SU-DHL-6 (cell line): ENCODE data around the gene ACTN4.

ENCODE experiments used
- H2AFZ ChIP-seq: fragments of 200-600 bp; sonication (generic); 2 replicates; pipeline ENCODE4 v1.6.1; 2014; ENCODE audit warnings: low read depth, mild to moderate bottlenecking, moderate library complexity, mixed read lengths, antibody characterized with exemption, low read length; ENCODE audit not compliant: severe bottlenecking
- H3F3A ChIP-seq: fragments of 200-600 bp; shearing (Covaris generic); 2 replicates; pipeline ENCODE4 v1.6.0; 2016; ENCODE audit warnings: antibody characterized with exemption, mild to moderate bottlenecking; ENCODE audit not compliant: insufficient read depth
- H3K27ac ChIP-seq: fragments of 200-600 bp; sonication (generic); 2 replicates; pipeline ENCODE4 v1.5.1; 2016; ENCODE audit warnings: low read depth, mild to moderate bottlenecking, low read length, moderate library complexity, mixed read lengths
- H3K27me3 ChIP-seq: fragments of 200-600 bp; sonication (generic), shearing (Covaris generic); 2 replicates; pipeline ENCODE4 v1.6.0; 2014; ENCODE audit warnings: mild to moderate bottlenecking, low read length
- H3K36me3 ChIP-seq: fragments of 200-600 bp; sonication (generic); 2 replicates; pipeline ENCODE4 v1.6.1; 2014; ENCODE audit warnings: mild to moderate bottlenecking, low read length, mixed read lengths
- H3K4me2 ChIP-seq: fragments of 300-600, 200-600 bp; shearing (Covaris generic), sonication (generic); 2 replicates; pipeline ENCODE4 v1.6.0; 2014; ENCODE audit warnings: low read length, low read depth, mild to moderate bottlenecking; ENCODE audit not compliant: poor library complexity, severe bottlenecking
- H3K4me3 ChIP-seq: fragments of 200-600 bp; sonication (generic); 2 replicates; pipeline ENCODE4 v1.5.1; 2014; ENCODE audit warnings: antibody characterized with exemption, low read length, mild to moderate bottlenecking, mixed read lengths; ENCODE audit not compliant: insufficient read depth, poor library complexity, severe bottlenecking
- H3K79me2 ChIP-seq: fragments of 200-600 bp; sonication (generic); 2 replicates; pipeline ENCODE4 v1.6.1; 2014; ENCODE audit warnings: mild to moderate bottlenecking, low read length, moderate library complexity; ENCODE audit not compliant: insufficient read depth
- H3K9ac ChIP-seq: fragments of 200-600 bp; sonication (generic); 2 replicates; pipeline ENCODE4 v1.7.0; 2014; ENCODE audit warnings: mild to moderate bottlenecking, low read length
- H3K9me2 ChIP-seq: fragments of 200-600 bp; sonication (generic); replicated peaks from 2 replicates; pipeline ENCODE4 v1.6.1; 2014; ENCODE audit warnings: low read length; ENCODE audit not compliant: insufficient read depth
- H3K9me3 ChIP-seq: fragments of 200-600 bp; sonication (generic); 2 replicates; pipeline ENCODE4 v1.6.1; 2014; ENCODE audit warnings: low read length, mixed read lengths; ENCODE audit not compliant: insufficient read depth
- H4K20me1 ChIP-seq: fragments of 200-600 bp; sonication (generic); 2 replicates; pipeline ENCODE4 v1.6.1; 2014; ENCODE audit warnings: low read depth, mild to moderate bottlenecking, antibody characterized with exemption, low read length, moderate library complexity, mixed read lengths
- CTCF ChIP-seq: fragments of 200-600 bp; sonication (generic); IDR thresholded peaks from one replicate; pipeline ENCODE4 v1.5.1; 2017; ENCODE audit warnings: antibody characterized with exemption, mild to moderate bottlenecking, low read length, moderate library complexity; ENCODE audit not compliant: insufficient read depth, poor library complexity, severe bottlenecking
- EZH2phosphoT487 ChIP-seq: fragments of 200-600 bp; sonication (generic), shearing (Covaris generic); conservative IDR thresholded peaks from 2 replicates; pipeline ENCODE4 v1.6.1; 2018; ENCODE audit warnings: mild to moderate bottlenecking, antibody characterized with exemption, low read length, moderate library complexity, mixed read lengths

The ACTN4 gene

DNA sequence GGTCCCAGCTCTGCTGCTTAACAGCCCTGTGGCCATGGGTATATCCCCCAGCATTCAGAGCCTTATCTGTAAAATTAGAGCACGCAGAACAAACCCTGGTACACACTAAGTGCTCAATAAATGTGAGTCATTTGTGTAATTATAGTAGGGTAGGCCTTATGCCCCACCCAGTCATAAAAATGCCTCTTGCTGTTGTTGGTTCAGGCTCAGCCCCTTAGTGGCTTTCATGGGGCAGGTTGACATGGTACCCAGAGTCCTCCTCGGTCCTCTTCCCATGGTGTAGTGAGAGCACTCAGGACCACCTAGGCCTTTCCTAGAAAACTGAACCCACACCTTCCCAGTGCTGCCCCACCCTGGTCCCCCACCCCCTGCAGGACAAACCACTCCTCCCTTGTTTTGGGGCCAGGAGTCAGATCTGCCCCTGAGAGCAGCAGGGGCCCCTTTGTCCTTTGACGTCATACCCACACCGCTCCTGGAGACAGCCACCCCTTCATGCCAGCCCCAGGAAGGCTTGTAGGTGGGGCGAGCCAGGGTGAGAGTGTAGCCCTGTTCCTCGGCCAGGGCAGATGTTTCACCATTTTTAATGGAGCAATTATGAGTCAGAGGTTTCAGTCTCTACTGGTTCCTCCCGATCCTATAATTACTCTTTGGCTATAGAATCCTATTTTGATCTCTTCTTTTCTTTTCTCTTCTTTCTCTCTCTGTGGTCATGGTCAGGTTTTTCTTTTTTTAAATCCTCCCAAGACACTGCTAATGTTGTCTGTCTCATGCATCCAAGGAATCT, 36.8 kb downstream of the ACTN4 start:
- no peaks in the 10 kb centered on the region for H3K36me3 ChIP-seq
- H3K9ac ChIP-seq: no peak overlapping the region
- no peak for TF ChIP-seq CTCF
- no peak for TF ChIP-seq EZH2phosphoT487
- H3K27me3 ChIP-seq: no peaks in the 10 kb centered on the region
- peaks cover 4% of the 10 kb centered on the region for H4K20me1 ChIP-seq
- H3K9me2 ChIP-seq: no peaks in the 10 kb centered on the region
- H3K9me3 ChIP-seq: no peaks in the 10 kb centered on the region
- no peaks in the 10 kb centered on the region for H3F3A ChIP-seq
- H3K4me2 ChIP-seq: no peak overlapping the region
- peaks cover 92% of the 10 kb centered on the region for H3K79me2 ChIP-seq
- no peak overlapping the region for H3K4me3 ChIP-seq
- no peak overlapping the region for H3K27ac ChIP-seq
- no peak overlapping the region for H2AFZ ChIP-seq

GRCh38 chr19:38684862-38685665, 37.6 kb downstream of the ACTN4 start:
- Histone ChIP-seq H3K27ac (no peak overlapping the region), H3K9me3 (no peaks in the 10 kb centered on the region), H4K20me1 (peaks cover 4% of the 10 kb centered on the region), H3K4me2 (no peak overlapping the region), H3K4me3 (no peak overlapping the region), H3K79me2 (peaks cover 90% of the 10 kb centered on the region), H3F3A (no peaks in the 10 kb centered on the region), H2AFZ (no peak overlapping the region), H3K9me2 (no peaks in the 10 kb centered on the region), H3K36me3 (no peaks in the 10 kb centered on the region), H3K9ac (no peak overlapping the region; the same call in 1 of the 2 replicates), H3K27me3 (no peaks in the 10 kb centered on the region)
- TF ChIP-seq CTCF (no peak), EZH2phosphoT487 (no peak)

DNA sequence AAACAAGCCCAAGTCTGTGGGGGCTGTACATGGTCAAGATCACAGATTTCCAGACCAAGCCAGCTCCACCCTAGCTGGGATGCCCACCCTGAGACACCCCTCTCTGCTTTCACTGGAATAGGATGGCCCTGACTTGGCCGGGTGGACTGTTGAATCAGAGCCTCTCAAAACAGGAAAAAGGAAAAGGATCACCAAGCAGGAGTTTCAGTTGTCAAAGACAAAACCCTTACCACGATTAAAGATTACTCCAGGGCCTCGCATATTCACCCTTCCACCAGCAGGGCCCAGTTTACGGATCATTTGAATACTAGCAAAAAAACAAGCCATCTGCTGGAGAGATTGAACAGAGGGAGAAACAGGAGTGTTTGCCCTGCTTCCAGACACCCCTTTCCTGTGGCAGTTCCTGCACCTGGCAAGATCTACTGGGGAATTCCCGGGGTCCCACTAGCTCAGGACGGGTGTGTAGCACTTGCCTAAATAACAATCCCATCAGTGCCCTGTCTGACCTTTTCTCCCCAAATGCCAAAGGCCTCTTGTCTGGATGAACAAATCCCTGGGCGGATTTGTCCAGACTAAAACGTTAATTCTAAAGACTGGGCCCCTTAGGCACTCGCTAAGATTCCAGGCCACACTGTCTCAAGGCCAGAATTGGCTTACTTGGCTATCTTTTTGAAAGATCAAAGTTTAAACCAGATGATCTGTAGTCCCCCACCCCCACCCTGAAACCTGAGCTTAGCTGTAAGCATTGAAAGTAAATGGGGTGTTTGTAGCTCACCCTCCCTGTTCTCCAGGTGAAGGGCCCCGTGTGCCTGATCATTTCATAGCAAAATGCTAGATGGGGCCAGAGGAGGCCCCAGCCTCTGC, 38.4 kb downstream of the ACTN4 start:
- H3K27ac ChIP-seq: no peak overlapping the region
- no peaks in the 10 kb centered on the region for H3K36me3 ChIP-seq
- H3F3A ChIP-seq: no peaks in the 10 kb centered on the region
- peaks cover 83% of the 10 kb centered on the region for H3K79me2 ChIP-seq
- no peaks in the 10 kb centered on the region for H3K9me2 ChIP-seq
- peaks cover 4% of the 10 kb centered on the region for H4K20me1 ChIP-seq
- H3K9ac ChIP-seq: no peak overlapping the region; the same call in 1 of the 2 replicates
- no peaks in the 10 kb centered on the region for H3K9me3 ChIP-seq
- H2AFZ ChIP-seq: no peak overlapping the region
- TF ChIP-seq EZH2phosphoT487: no peak
- no peak for TF ChIP-seq CTCF
- no peak overlapping the region for H3K4me3 ChIP-seq
- H3K27me3 ChIP-seq: no peaks in the 10 kb centered on the region
- H3K4me2 ChIP-seq: no peak overlapping the region
